ENCODE results near the gene ADAMTSL1.

Gene ADAMTSL1

DNA sequence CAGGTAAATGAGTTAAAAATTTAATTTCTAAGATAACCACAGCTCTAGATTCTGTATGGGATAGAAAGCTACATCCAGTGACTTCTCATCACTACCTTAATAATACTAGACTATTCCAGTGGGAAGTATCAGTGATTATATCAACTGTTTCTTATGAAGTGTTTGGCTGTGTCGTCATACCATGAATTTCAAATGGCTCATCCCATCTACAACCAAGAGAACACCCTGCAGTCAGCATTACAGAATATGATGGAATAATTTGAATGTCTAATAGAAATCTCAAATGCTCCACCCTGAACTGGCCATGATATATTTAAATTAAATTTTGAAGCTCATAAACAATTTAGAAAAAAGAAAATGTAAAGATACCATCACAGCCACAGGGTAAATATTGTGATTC, 245.0 kb downstream of the ADAMTSL1 start:
- no peak for DNase-seq (ENCODE audit: low read depth)
- TF ChIP-seq, protein P1, sequence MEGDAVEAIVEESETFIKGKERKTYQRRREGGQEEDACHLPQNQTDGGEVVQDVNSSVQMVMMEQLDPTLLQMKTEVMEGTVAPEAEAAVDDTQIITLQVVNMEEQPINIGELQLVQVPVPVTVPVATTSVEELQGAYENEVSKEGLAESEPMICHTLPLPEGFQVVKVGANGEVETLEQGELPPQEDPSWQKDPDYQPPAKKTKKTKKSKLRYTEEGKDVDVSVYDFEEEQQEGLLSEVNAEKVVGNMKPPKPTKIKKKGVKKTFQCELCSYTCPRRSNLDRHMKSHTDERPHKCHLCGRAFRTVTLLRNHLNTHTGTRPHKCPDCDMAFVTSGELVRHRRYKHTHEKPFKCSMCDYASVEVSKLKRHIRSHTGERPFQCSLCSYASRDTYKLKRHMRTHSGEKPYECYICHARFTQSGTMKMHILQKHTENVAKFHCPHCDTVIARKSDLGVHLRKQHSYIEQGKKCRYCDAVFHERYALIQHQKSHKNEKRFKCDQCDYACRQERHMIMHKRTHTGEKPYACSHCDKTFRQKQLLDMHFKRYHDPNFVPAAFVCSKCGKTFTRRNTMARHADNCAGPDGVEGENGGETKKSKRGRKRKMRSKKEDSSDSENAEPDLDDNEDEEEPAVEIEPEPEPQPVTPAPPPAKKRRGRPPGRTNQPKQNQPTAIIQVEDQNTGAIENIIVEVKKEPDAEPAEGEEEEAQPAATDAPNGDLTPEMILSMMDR (conservative IDR thresholded peaks at IDR 0.05; ENCODE audit: control insufficient read depth, insufficient read depth, low read depth, low read length) = no peak
- no peak overlapping the region for H3K4me3 ChIP-seq (ENCODE audit: control insufficient read depth, low read depth, low read length)

DNA sequence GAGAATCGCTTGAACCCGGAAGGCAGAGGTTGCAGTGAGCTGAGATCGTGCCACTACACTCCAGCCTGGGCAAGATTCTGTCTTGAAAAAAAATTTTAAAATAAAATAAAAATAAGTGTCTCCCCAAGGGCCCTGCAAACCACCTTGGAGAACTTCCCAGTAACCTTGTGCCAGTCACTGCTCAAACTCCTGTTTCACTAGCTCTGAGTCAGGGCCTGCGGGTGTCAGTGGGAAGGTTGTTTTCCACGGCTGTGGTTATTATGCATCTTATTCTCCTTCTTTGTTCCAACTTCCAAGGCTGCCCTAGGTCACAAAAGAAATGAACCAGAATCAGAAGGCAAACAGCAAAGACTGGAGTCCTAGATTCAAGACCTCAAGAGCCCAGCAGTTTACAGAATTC, 246.7 kb downstream of the ADAMTSL1 start:
- H3K4me3 ChIP-seq (ENCODE audit: control insufficient read depth, low read depth, low read length) = no peak overlapping the region
- TF ChIP-seq, protein P1 (conservative IDR thresholded peaks at IDR 0.05; ENCODE audit: control insufficient read depth, insufficient read depth, low read depth, low read length) = no peak
- DNase-seq (ENCODE audit: low read depth) = peak; percentile 62

DNA sequence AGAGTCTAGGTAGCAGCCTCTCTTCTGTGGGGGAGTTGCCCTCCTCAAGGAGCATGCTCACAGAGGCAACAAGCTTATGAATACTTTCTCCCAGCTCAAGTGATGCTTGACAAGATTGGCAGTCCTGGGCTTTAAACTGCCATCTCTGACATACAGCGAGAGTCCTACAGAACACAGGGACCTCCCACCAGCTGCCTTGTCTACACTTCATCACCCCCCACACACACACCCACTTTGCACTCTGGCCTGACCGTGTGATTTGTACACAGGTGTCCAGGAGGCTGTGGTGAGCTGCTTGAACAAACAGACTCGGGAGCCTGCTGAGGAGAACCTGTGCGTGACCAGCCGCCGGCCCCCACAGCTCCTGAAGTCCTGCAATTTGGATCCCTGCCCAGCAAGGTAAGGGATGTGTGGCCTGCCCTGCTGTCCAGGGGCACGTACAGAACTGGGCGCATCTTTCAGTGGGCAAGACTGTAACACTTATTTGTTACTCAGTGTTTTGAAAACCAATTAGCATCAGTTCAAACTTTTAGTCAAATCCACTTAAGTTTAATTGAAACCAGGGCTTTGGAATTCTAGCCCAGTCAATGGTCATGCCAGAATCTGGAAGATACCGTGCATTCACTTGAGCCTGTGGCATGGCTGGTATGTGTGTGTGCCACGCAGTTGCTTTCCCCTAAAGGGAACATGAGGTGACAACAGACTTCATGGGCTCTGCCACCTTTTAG, 247.5 kb downstream of the ADAMTSL1 start:
- TF ChIP-seq, protein P1 (conservative IDR thresholded peaks at IDR 0.05; ENCODE audit: control insufficient read depth, insufficient read depth, low read depth, low read length) = no peak

DNA sequence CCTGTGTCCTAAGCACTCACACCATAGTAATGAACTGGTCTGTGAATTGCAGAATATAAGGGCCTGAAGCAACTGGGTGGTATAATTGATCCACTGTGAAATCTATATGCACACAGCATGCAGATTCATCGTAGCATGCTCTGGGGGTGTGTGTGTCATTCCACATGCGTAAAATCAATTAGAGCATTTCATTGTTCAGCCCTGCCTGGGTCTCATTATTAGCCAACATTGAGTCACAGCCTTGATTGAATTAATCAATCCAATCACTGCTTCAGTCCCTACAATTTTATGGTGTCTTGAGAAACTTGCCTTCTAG, 248.0 kb downstream of the ADAMTSL1 start:
- TF ChIP-seq, protein P1 (conservative IDR thresholded peaks at IDR 0.05; ENCODE audit: control insufficient read depth, insufficient read depth, low read depth, low read length) = no peak
- no peak for DNase-seq (ENCODE audit: low read depth)
- H3K4me3 ChIP-seq (ENCODE audit: control insufficient read depth, low read depth, low read length) = no peak overlapping the region

More for the DNA sequence above, 247.5 kb downstream of the ADAMTSL1 start:
- no peak overlapping the region for H3K4me3 ChIP-seq (ENCODE audit: control insufficient read depth, low read depth, low read length)
- no peak for DNase-seq (ENCODE audit: low read depth)

DNA sequence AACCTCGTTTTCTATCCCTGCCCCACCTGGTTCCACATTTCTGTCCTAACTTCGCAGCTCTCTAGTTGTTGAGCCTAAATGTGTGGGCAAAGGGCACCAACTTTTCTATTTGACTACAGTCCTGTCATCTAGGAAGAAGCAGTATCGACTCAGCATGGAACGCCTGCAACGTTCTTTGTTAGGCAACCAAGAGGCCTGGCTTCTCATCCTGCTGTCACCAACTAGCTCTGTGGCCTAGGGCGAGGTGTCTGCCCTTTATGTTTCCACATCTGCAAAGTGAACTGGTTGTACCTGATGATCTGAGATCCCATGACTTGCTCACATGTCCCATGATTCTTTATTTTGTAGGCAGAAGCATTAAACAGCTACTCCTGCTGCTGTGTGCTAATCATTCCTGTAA, 248.9 kb downstream of the ADAMTSL1 start:
- TF ChIP-seq, protein P1 (conservative IDR thresholded peaks at IDR 0.05; ENCODE audit: control insufficient read depth, insufficient read depth, low read depth, low read length) = no peak
- H3K4me3 ChIP-seq (ENCODE audit: control insufficient read depth, low read depth, low read length) = no peak overlapping the region
- no peak for DNase-seq (ENCODE audit: low read depth)

DNA sequence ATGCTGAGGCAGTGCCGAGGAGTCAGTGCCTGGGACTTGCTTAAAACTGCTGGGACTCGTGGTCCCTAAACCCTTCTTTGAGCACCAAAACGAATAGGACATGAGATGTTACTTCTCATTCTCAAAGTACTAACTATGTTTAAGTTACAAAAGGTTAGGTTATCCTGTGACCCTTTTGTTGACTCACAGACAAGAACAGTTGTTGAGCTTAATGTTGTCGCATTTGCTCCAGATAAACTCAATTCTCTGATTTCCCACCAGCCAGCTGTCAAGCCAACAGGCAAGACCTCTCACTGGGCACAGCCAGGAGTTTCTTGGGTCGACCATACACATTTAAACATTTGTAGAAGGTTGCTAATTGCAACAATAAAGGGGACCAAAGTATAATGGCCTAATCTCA, 249.4 kb downstream of the ADAMTSL1 start:
- DNase-seq (ENCODE audit: low read depth) = no peak
- no peak overlapping the region for H3K4me3 ChIP-seq (ENCODE audit: control insufficient read depth, low read depth, low read length)
- TF ChIP-seq, protein P1 (conservative IDR thresholded peaks at IDR 0.05; ENCODE audit: control insufficient read depth, insufficient read depth, low read depth, low read length) = no peak

DNA sequence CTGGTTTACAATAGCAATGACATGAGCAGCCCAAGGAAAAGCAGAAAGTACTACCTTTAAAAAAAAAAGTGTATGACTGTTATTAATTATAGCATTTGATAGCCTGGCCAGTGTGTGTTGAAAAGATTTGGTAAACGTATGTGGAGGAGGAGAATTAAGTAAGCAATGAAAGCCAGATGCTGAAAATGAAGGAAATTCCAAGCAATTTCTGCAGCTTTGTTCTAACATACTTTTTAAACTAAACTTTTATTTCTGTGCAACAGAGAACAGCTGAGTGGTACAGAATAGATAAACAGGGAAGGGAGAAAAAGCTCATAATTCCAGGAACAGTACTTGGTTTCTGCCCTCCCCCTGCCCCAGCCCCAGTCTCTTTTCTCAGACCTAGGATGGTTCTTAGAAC, 252.6 kb downstream of the ADAMTSL1 start:
- DNase-seq (ENCODE audit: low read depth) = peak; percentile 41
- no peak overlapping the region for H3K4me3 ChIP-seq (ENCODE audit: control insufficient read depth, low read depth, low read length)
- TF ChIP-seq, protein P1 (conservative IDR thresholded peaks at IDR 0.05; ENCODE audit: control insufficient read depth, insufficient read depth, low read depth, low read length) = no peak
